AG20443 (cell line): ENCODE data around the gene NRDE2.
"Not testable (repeated sequence)": the region's sequence is repeated elsewhere in the genome, so short reads cannot be mapped to it uniquely, and the experiment has no call there.

Experiments used
- DNase-seq: peaks from one replicate; pipeline ENCODE4 v3.0.0; 2012; ENCODE audit warnings: low spot score, mixed read lengths

Gene NRDE2

DNA sequence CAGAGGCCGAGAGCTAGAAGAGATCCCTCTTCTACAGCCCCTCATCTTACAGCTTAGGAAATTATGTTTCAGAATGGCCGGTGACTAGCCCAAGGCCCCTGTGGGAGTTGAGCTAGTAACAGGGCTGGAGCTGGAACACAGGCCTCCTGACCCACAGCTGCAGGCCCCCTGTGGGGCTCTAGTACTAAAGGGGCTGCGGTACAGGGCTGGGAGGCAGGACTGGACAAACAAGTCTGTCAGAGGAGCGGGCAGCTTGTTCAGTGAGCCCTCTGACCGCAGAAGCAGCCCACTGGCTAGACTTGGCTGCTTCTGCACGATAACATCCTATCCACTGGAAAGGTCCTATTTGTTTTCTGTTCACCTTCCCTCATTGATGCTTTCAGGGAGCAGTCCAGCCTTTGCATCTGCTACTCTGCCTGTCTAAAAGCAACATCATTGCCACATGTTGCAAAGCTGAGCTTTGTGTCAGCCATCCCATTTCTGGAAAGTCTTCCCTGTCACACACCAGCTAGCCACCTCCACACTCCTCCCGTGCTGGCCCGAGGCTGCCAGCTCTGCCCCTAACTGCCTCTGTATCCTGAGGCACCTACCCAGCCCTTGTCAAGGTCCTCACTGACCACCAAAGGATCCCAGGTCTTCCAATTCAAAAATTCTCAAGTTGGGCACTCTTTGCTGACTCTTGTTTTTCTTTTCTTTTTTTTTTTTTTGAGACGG is 65.1 kb downstream of the NRDE2 start:
- no peak for DNase-seq

DNA sequence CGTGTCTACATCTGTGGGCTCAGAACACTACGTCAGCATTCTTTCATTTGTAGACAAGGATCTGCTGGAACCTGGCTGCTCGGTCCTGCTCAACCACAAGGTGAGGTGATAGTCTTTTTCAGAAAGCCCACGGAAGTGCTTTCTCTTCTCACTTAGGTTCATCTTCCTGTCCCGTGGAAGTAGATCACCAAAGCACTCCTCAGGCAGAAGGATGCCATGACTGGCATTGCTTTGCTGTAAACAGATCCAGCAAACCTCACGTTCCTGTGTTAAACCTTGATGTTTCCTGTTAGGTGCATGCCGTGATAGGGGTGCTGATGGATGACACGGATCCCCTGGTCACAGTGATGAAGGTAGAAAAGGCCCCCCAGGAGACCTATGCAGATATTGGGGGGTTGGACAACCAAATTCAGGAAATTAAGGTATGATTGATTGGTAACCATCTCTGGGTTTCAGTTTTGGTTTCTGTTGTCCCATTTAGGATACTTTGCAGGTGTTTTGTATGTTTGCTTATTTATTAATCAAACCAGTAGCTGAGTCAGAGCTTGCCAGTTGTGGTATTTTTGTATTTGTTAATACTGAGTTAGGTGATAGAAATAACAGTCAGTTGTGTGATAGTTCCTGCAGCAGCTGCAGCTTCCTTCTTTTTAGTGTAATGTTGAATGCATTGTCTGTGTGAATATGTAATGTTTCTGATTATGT is 67.8 kb downstream of the NRDE2 start:
- DNase-seq, result no peak

DNA sequence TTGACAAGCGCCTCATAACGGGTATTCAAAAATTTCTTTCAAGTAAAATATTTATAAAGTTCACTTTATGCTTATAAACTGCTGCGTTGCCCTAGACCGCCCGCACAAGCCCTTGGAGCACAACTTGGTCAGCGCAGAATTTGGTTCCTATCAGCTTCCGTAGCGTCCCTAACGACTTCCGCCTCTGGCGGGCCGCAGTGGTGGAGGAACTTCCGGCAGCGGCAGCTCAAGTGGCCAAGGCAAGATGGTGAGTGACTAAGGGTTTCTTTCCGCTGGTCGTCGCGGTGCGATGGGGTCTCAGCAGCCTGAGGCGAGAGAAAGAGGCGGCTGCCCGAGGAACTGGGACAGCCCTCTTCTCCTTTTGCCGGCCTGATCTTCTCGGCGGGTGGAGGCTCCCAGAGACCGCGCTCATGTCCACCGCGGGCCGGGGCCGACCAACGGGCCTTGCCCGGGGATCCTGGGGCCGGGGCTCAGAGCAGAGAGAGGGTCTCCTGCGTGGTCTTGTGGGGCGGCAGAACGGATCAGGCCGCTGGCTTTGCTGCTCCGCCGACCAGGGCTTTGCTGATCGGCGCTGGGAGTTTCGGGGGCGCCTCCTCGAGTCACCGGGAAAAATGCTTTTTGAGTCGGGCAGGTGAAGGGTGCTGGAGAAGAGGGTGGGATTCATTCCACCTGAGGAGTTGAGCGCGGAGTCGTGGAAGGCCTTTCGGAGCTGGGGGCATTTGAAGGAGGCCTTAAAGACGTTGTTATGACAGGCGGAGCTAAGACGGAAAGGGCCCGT is 75.2 kb downstream of the NRDE2 start, which contains the start of gene PSMC1:
Gene PSMC1, plus strand, starts transcription at position 200 of the 778 bp plus-strand sequence. Its CDS starts 45 bp downstream, at position 245.
- peak; percentile 94 for DNase-seq

DNA sequence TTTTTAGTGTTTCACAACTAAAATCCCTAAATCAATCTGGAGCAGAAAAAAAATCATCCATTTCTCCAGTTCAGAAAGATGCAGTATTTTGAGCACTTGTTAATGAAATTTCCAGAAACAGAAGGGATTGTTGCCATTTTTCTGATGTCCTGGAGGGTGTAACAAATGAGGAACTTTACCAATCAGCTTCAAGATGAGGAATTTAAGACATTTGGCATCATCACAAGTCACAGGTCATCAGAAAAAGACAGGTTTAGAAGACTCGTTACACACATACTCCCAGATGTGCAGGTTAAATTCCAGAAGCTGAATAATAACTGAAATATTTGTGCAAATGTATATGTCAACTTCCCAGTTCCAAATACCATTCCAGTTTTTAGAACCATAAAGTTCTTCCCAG is 75.9 kb downstream of the NRDE2 start:
- no peak for DNase-seq

DNA sequence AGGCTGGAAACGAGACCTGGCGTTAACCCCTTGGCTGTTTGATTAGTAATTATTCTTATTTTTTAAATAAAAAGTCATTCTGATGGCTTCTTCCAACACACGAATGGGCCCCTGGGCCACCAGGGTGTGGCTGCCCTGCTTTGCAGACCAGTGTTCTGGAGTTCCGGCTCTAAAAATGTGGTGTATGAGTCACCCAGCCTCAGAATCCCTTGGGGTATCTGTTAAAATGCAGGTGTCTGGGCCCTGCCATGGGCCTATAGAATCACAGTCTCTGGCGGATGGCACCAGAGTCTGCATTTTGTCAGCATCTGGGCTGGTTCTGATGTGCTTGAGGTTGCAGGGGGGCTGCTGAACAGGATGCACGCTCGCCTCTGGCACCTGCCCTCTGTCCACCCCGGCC is 77.9 kb downstream of the NRDE2 start:
- no peak for DNase-seq

DNA sequence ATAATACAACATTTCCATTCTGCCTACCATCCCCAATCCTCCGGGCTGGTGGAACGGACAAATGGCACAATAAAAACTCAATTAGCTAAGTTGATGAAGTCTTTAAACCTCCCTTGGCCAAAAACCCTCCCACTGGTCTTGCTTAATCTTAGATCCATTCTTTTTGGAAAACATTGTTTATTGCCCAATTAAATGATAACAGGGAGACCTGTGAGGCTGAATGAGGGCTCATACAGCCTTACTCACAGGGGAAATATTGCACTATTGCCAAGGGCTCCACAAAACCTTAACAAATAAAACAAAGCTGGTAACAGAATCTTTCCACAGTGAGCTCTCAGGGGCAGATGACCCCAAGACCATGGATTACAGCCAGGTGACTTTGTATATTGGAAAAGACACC is 83.1 kb downstream of the NRDE2 start:
- DNase-seq, result no peak

DNA sequence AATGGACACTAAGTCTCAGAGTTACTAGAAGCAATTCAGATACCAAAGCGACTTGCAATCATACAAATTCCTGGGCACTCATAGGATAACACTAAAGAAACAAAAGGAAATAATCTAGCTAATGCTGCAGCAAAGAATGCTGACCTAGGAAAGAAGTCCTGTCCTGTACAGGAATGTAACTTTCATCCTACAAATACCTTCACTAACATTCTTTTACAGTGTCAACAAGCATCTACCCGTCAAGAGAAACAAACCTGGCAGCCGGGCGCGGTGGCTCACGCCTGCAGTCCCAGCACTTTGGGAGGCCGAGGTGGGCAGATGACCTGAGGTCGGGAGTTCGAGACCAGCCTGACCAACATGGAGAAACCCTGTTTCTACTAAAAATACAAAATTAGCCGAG is 84.3 kb downstream of the NRDE2 start:
- not testable (repeated sequence) for DNase-seq

DNA sequence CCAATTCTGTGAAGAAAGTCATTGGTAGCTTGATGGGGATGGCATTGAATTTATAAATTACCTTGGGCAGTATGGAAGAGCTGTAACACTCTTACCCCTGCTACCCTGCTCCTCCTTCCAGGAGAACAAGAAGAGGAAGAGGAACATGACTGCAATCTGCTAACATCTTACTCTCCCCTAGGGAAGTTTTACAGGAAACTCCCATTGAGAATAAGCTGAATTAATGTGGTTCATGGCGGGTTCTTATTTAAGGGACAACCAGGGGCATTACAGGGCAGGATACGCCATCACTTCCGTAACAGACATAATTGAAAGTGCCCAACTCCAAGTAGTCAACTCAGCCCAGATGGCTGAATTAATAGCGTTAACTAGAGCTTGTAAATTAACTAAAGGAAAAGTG is 84.8 kb downstream of the NRDE2 start:
- DNase-seq, result no peak

DNA sequence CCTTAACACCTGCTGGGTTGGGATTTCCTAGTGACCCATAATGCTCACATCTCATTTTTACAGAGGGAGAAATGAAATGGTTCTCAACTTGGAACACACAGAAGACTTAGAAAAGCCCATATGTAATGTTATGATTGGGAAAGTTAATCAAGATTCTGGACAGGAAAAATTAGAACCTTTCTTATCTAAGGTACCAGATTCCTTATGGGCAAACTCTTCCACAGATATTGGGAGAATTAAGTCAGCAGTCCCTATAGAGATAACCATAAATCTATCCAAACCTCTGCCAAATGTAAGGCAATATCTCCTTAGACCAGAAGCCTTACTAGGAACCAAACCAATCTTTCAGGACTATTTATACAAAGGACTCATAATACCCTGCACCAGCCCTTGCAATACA is 89.3 kb downstream of the NRDE2 start:
- no peak for DNase-seq

DNA sequence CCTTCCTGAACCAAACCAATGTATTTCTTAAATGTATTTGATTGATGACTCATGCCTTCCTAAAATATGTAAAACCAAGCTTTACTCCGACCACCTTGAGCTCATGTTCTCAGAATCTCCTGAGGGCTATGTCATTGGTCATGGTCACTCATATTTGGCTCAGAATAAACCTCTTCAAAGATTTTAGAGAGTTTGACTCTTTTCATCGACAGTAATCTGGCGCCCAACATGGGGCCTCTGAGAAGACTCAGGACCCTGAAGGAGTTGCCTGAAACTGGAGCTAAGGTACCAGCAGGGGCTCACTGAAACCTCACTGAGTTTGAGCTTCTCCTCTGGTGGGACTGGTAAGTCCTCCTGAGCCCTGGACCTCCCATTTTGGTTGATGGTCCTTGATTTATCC is 92.6 kb downstream of the NRDE2 start:
- no peak for DNase-seq

DNA sequence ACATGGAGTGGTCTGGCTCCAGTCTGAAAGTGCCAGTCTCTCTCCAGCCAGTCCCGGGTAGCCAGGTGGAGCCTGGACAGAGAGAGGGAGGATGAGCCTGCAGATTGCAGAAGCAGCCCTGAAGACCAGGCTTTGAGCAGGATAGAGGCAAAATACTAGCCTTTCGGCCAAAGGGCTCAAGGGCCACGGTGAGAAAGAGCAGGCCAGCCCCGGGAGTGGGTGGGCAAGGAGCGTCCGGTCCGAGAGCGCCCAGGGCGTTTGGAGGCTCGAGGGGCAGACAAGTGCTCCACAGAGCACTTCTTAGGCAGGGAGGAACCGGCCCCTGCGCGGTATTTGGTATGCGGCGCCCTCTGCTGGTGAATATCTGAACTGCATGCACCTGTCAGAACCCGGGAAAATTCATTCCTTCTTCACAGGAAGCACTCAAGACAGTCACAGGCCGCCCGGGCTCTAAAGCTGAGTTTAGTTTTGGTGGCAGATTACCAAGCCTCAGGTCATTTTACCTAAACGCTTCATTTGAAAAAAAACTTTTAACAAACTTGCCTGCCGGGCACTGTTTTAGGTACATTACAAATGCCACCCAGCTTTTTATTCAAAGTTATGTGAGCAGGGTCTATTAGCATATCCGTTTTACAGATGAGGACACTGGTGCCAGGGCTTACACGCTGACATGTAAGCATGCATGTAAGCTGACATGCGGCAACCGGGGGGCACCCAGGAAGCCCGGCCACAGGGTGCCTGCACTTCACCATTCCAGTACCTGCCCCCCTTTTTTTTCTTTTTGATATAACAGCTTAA is 96.4 kb downstream of the NRDE2 start:
- DNase-seq, result peak; percentile 89

DNA sequence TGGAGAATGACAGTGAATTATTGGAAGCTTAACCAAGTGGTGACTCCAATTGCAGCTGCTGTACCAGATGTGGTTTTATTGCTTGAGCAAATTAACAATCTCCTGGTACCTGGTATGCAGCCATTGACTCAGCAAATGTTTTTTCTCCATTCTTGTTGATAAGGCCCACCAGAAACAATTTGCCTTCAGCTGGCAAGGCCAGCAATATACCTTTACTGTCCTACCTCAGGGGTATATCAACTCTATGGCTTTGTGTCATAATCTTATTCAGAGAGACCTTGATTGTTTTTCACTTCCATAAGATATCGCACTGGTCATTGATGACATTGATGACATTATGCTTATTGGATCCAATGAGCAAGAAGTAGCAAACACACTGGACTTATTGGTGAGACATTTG is 101.8 kb downstream of the NRDE2 start:
- DNase-seq, result not testable (repeated sequence)

DNA sequence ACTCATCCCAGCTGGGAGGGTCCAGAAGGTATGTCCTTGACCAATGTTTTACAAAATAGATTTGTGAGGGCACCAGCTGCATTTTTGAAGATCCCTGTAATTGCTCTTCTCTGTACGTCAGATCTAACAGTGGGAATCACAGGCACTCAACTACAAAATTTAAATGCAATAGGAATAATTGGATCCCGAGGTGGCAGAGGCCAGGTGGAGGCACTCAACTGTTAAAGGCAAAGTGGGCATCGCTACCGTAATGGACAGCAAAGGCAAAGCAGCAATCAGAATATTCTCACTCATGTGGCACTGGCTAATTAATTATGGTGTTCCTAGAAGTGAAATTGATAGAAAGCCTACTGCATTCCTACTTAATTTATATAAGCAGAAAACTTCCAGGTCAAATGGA is 103.3 kb downstream of the NRDE2 start:
- no peak for DNase-seq
